Stimulated activated CD8-positive, alpha-beta memory T cell treated with anti-CD3 and anti-CD28 coated beads, Interleukin-15, amount 100 ng/mL, for 24 hours (primary cell): Measurements from ENCODE around the gene PRKAB1.

Source experiments
- DNase-seq: peaks from one replicate; pipeline ENCODE4 v3.0.0-alpha.2; 2020; ENCODE audit warnings: low read depth

The PRKAB1 gene

GRCh38 chr12:119661882-119662281, 6.1 kb upstream of the PRKAB1 start:
- DNase-seq: no peak

- DNase-seq: no peak
These were observed 3.3 kb upstream of the PRKAB1 start for GRCh38 chr12:119664642-119665041.

- no peak for DNase-seq
These were observed 2.6 kb upstream of the PRKAB1 start for GRCh38 chr12:119665164-119665929.

- DNase-seq: no peak
These were observed 1.6 kb upstream of the PRKAB1 start for GRCh38 chr12:119666226-119666795.

- DNase-seq: no peak
These were observed 895 bp upstream of the PRKAB1 start for GRCh38 chr12:119666900-119667576.

- no peak for DNase-seq
These were observed 450 bp downstream of the PRKAB1 start for GRCh38 chr12:119668324-119668841.

GRCh38 chr12:119669744-119670472, 2.0 kb downstream of the PRKAB1 start:
- no peak for DNase-seq

GRCh38 chr12:119671070-119671469, 3.1 kb downstream of the PRKAB1 start:
- no peak for DNase-seq

- no peak for DNase-seq
These were observed 4.3 kb downstream of the PRKAB1 start for GRCh38 chr12:119672194-119672593.

- no peak for DNase-seq
These were observed 5.7 kb downstream of the PRKAB1 start for GRCh38 chr12:119673634-119674033.

GRCh38 chr12:119674560-119674959, 6.6 kb downstream of the PRKAB1 start:
- no peak for DNase-seq

- DNase-seq: no peak
These were observed 8.1 kb downstream of the PRKAB1 start for GRCh38 chr12:119676022-119676421.

- no peak for DNase-seq
These were observed 8.6 kb downstream of the PRKAB1 start for GRCh38 chr12:119676573-119676972.

- DNase-seq: no peak
These were observed 10.5 kb downstream of the PRKAB1 start for GRCh38 chr12:119678459-119678858.

GRCh38 chr12:119679081-119679480, 11.1 kb downstream of the PRKAB1 start:
- DNase-seq: no peak

- no peak for DNase-seq
These were observed 11.6 kb downstream of the PRKAB1 start for GRCh38 chr12:119679490-119679889.

- no peak for DNase-seq
These were observed 13.2 kb downstream of the PRKAB1 start for GRCh38 chr12:119681111-119681510.

- DNase-seq: no peak
These were observed 14.1 kb downstream of the PRKAB1 start for GRCh38 chr12:119681728-119682638.

- DNase-seq: no peak
These were observed 14.8 kb downstream of the PRKAB1 start for GRCh38 chr12:119682639-119683252.

GRCh38 chr12:119683413-119683812, 15.5 kb downstream of the PRKAB1 start:
- no peak for DNase-seq

GRCh38 chr12:119683816-119684215, 15.9 kb downstream of the PRKAB1 start:
- no peak for DNase-seq
